Suprapubic skin (tissue), 4 donors: ENCODE data around the gene LDB2.

ENCODE experiments used
- CTCF ChIP-seq, 2 donors: fragments of 200-600 bp in 1 of 2; fragments of 450-650 bp in 1 of 2; sonication (generic) in 1 of 2; IDR thresholded peaks; one replicate each; pipeline ENCODE4 v1.5.1; 2016 to 2019; ENCODE audit warnings: antibody characterized with exemption in 2 of 2, mild to moderate bottlenecking in 1 of 2, moderate library complexity in 1 of 2
- EP300 ChIP-seq: sonication (generic); formaldehyde crosslinking; IDR thresholded peaks from one replicate; pipeline ENCODE4 v1.6.1; 2017; ENCODE audit warnings: antibody characterized with exemption
- POLR2A ChIP-seq, 2 donors: fragments of 450-650 bp; IDR thresholded peaks; one replicate each; pipeline ENCODE4 v1.6.1; 2017; ENCODE audit warnings: antibody characterized with exemption in 2 of 2, mild to moderate bottlenecking in 2 of 2, moderate library complexity in 2 of 2
- POLR2AphosphoS5 ChIP-seq, 3 donors: sonication (generic); formaldehyde crosslinking; IDR thresholded peaks; one replicate each; pipeline ENCODE4 v1.6.1; 2017; ENCODE audit warnings: antibody characterized with exemption in 3 of 3

- TF ChIP-seq CTCF (IDR thresholded peaks at IDR 0.05): no peak
- no peak for TF ChIP-seq POLR2A (IDR thresholded peaks at IDR 0.05)
- TF ChIP-seq POLR2AphosphoS5 (IDR thresholded peaks at IDR 0.05): no peak
- no peak for TF ChIP-seq EP300
Observed at GRCh38 chr4:16764622-16765021, 133.8 kb downstream of the LDB2 start.
